ENCODE results near the gene PKP4. TPM values are rescaled to one million over a fixed set of nuclear protein-coding genes. Genes with fewer than 3 reads are reported as not detected.

Gene PKP4
- total RNA-seq, 1 experiment from 2014 or later: 40.1 TPM

- H4K20me1 ChIP-seq (ENCODE audit: low read length): no peaks in the 10 kb centered on the region
- intact Hi-C loops (cut with micrococcal nuclease): no loop called here
- no peak overlapping the region for H2AFZ ChIP-seq (ENCODE audit: low read length)
- no peaks in the 10 kb centered on the region for H3F3A ChIP-seq (ENCODE audit: low read length, unreplicated experiment)
- no peak overlapping the region for H3K9ac ChIP-seq (ENCODE audit: low read length)
- ChIA-PET CTCF (no interaction called here), POLR2A (ENCODE audit: unreplicated experiment) (no interaction called here)
- DNase-seq: no peak
- BruUV-seq (replicated peaks): no TSS peak
- H3K4me1 ChIP-seq (ENCODE audit: insufficient read depth, low read length): no peaks in the 10 kb centered on the region
- no peaks in the 10 kb centered on the region for H3K79me2 ChIP-seq (ENCODE audit: low read length)
- no peaks in the 10 kb centered on the region for H3K9me3 ChIP-seq (ENCODE audit: low read length)
- H3K4me3 ChIP-seq (ENCODE audit: low read length): no peak overlapping the region
- no peak overlapping the region for H3K27ac ChIP-seq (ENCODE audit: low read length)
- no peak for ATAC-seq
- TF ChIP-seq CTCF (conservative IDR thresholded peaks at IDR 0.05; ENCODE audit: low read depth, low read length) (no peak), EZH2 (IDR thresholded peaks at IDR 0.05; ENCODE audit: low read length, unreplicated experiment) (no peak), EZH2phosphoT487 (IDR thresholded peaks at IDR 0.05; ENCODE audit: borderline replicate concordance, low read length) (no peak)
- no peaks in the 10 kb centered on the region for H3K36me3 ChIP-seq (ENCODE audit: low read depth, low read length)
- no peaks in the 10 kb centered on the region for H3K9me2 ChIP-seq (replicated peaks; ENCODE audit: low read length)
- H3K27me3 ChIP-seq (ENCODE audit: low read length): no peaks in the 10 kb centered on the region
- H3K4me2 ChIP-seq (ENCODE audit: low read length): no peak overlapping the region
Measured at GRCh38 chr2:158689391-158689790, 232.6 kb downstream of the PKP4 start.

GRCh38 chr2:158690823-158691222 lies 234.1 kb downstream of the PKP4 start:
- no peak for ATAC-seq
- Histone ChIP-seq H3K27me3 (ENCODE audit: low read length) (no peaks in the 10 kb centered on the region), H3K9me3 (ENCODE audit: low read length) (no peaks in the 10 kb centered on the region), H3K9me2 (replicated peaks; ENCODE audit: low read length) (no peaks in the 10 kb centered on the region), H3F3A (ENCODE audit: low read length, unreplicated experiment) (no peaks in the 10 kb centered on the region), H3K4me3 (ENCODE audit: low read length) (no peak overlapping the region), H3K4me1 (ENCODE audit: insufficient read depth, low read length) (no peaks in the 10 kb centered on the region), H3K27ac (ENCODE audit: low read length) (no peak overlapping the region), H3K36me3 (ENCODE audit: low read depth, low read length) (no peaks in the 10 kb centered on the region), H3K9ac (ENCODE audit: low read length) (no peak overlapping the region), H3K4me2 (ENCODE audit: low read length) (no peak overlapping the region), H3K79me2 (ENCODE audit: low read length) (no peaks in the 10 kb centered on the region), H2AFZ (ENCODE audit: low read length) (no peak overlapping the region), H4K20me1 (ENCODE audit: low read length) (no peaks in the 10 kb centered on the region)
- DNase-seq: no peak
- intact Hi-C loops (cut with micrococcal nuclease): no loop called here
- ChIA-PET CTCF (no interaction called here), POLR2A (ENCODE audit: unreplicated experiment) (no interaction called here)
- no TSS peak for BruUV-seq (replicated peaks)
- TF ChIP-seq EZH2 (IDR thresholded peaks at IDR 0.05; ENCODE audit: low read length, unreplicated experiment) (no peak), EZH2phosphoT487 (IDR thresholded peaks at IDR 0.05; ENCODE audit: borderline replicate concordance, low read length) (no peak), CTCF (conservative IDR thresholded peaks at IDR 0.05; ENCODE audit: low read depth, low read length) (no peak)

- Histone ChIP-seq H3K79me2 (ENCODE audit: low read length) (no peaks in the 10 kb centered on the region), H3K36me3 (ENCODE audit: low read depth, low read length) (no peaks in the 10 kb centered on the region), H2AFZ (ENCODE audit: low read length) (no peak overlapping the region), H3K27ac (ENCODE audit: low read length) (no peak overlapping the region), H3F3A (ENCODE audit: low read length, unreplicated experiment) (no peaks in the 10 kb centered on the region), H3K4me2 (ENCODE audit: low read length) (no peak overlapping the region), H3K27me3 (ENCODE audit: low read length) (no peaks in the 10 kb centered on the region), H3K4me3 (ENCODE audit: low read length) (no peak overlapping the region), H4K20me1 (ENCODE audit: low read length) (no peaks in the 10 kb centered on the region), H3K9ac (ENCODE audit: low read length) (no peak overlapping the region), H3K4me1 (ENCODE audit: insufficient read depth, low read length) (no peaks in the 10 kb centered on the region), H3K9me2 (replicated peaks; ENCODE audit: low read length) (no peaks in the 10 kb centered on the region), H3K9me3 (ENCODE audit: low read length) (no peaks in the 10 kb centered on the region)
- CTCF ChIA-PET: no interaction called here
- ATAC-seq (no peak), DNase-seq (no peak)
- TF ChIP-seq EZH2phosphoT487 (IDR thresholded peaks at IDR 0.05; ENCODE audit: borderline replicate concordance, low read length) (no peak), CTCF (conservative IDR thresholded peaks at IDR 0.05; ENCODE audit: low read depth, low read length) (no peak), EZH2 (IDR thresholded peaks at IDR 0.05; ENCODE audit: low read length, unreplicated experiment) (no peak)
- POLR2A ChIA-PET (ENCODE audit: unreplicated experiment): no interaction called here
- intact Hi-C loops (cut with micrococcal nuclease): no loop called here
- BruUV-seq (replicated peaks): no TSS peak
Measured at GRCh38 chr2:158691619-158692018, 234.9 kb downstream of the PKP4 start.
